H54 (cell line): ENCODE results near the gene SNX30.

Source experiments
- DNase-seq: peaks from one replicate; pipeline ENCODE4 v3.0.0; 2011; ENCODE audit warnings: low spot score, mixed read lengths; ENCODE audit not compliant: insufficient read length
- FAIRE-seq: peaks from 3 replicates; lab custom pipeline; 2011; peaks lifted over from hg19 to GRCh38; lab: Jason Lieb, UNC
- POLR2A ChIP-seq: IDR thresholded peaks from 2 replicates; pipeline ENCODE4 v1.6.1; 2011; ENCODE audit warnings: low read depth, mild to moderate bottlenecking, low read length

The SNX30 gene

DNA sequence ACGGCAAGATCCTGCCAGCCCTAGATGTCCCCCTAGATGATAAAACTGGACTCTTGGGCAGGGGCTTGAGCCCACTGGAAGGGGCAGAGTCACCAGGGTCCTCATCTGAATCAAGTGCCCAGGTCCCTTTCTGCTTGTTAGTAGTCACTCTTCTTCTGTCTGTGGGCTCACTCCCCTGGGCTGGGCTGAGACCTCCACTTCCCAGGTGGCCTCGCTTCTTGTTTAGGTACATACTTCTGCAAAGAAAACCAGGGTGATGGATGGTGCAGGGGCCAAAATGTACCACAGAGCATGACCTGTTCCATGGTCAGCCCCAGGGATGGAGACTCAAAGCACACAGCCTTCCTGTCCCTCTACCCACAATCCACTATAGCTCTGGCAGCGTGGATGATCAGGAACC is 141.0 kb downstream of the SNX30 start:
- FAIRE-seq (no peak), DNase-seq (no peak)
- no peak for TF ChIP-seq POLR2A

DNA sequence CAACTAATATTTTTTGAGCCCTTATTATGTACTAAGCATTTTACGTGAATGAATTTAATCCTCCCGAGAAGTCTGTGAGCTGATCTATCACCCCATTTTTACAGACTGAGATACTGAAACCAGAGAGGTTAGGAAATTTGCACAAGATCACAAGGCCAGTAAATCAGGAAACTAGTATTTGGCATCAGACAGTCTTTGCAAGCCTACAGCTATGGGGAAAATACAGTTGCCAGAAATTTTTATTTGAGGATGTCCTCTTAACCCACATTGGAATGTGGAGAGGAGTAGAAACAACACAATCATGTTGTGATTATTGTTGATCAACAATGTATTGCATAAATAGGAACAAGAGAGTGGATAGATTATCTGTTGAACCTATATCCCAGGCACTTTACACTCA is 142.4 kb downstream of the SNX30 start:
- no peak for TF ChIP-seq POLR2A
- FAIRE-seq (no peak), DNase-seq (no peak)

DNA sequence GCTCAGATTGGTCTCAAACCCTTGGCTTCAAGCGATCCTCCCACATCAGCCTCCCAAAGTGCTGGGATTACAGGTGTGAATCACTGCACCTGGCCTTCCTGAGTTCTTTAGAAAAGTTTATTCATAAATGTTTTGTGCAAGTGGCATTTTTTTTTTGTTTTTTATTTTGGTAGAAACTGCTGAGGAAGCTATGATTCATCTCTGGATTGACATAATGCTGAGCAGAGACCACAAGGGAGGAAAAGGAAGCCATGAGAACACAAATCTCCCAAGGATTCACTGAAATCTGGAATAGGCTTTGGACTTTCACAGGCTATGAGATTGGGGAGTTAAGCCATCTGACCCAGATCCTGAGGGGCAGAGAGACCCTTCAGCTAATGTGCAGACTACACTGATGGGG is 143.5 kb downstream of the SNX30 start:
- no peak for TF ChIP-seq POLR2A
- DNase-seq, result peak; percentile 42
- FAIRE-seq, result peak; percentile 43

GRCh38 chr9:112894699-112895098 is 144.1 kb downstream of the SNX30 start:
- no peak for DNase-seq
- no peak for TF ChIP-seq POLR2A
- FAIRE-seq, result no peak

GRCh38 chr9:112896131-112896530 is 145.6 kb downstream of the SNX30 start:
- no peak for FAIRE-seq
- no peak for DNase-seq
- no peak for TF ChIP-seq POLR2A

- DNase-seq (no peak), FAIRE-seq (no peak)
- no peak for TF ChIP-seq POLR2A
Observed at GRCh38 chr9:112898872-112899311, 148.3 kb downstream of the SNX30 start.

- no peak for TF ChIP-seq POLR2A
- DNase-seq (no peak), FAIRE-seq (no peak)
Observed at GRCh38 chr9:112900488-112900887, 149.9 kb downstream of the SNX30 start.

- DNase-seq (no peak), FAIRE-seq (no peak)
- no peak for TF ChIP-seq POLR2A
Observed at GRCh38 chr9:112900901-112901300, 150.3 kb downstream of the SNX30 start.

DNA sequence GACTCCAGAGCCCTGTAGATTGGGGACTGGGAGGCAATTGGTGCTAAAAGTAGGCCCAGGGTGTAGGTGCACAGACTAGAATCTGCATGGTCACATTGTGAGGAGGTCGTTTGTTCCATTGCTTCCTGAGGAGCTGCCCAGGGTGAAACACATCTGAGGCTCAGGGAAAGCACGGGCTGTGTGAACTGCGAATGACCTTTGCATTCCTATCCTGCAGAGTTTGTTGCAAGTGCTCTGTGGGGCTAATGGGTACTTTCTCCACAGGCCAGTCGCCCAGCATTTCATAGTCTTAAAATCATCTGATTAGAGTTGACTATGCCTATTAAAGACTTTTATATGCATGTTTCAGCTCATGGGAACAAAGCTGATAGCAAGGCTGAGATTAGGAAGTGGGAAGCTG is 154.5 kb downstream of the SNX30 start:
- FAIRE-seq (no peak), DNase-seq (no peak)
- no peak for TF ChIP-seq POLR2A

DNA sequence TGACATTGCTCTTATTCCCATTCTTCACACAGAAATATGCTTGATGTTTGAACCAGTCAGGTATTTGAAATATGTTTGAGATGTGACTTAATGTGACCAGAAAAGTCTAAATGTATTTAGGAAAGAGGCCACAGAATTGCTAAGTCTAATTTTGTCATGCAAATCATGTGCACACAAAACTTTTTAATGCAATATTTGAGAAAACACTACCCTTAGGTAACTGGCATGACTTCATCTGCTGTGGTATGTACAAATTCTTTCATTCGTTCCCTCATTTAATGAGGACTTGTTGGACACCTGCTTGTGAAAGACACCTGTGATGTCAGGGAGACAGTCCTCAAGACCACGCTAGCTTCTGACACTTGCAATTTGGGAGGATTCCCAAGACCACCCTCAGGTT is 161.2 kb downstream of the SNX30 start:
- DNase-seq (no peak), FAIRE-seq (no peak)
- TF ChIP-seq POLR2A, result no peak

DNA sequence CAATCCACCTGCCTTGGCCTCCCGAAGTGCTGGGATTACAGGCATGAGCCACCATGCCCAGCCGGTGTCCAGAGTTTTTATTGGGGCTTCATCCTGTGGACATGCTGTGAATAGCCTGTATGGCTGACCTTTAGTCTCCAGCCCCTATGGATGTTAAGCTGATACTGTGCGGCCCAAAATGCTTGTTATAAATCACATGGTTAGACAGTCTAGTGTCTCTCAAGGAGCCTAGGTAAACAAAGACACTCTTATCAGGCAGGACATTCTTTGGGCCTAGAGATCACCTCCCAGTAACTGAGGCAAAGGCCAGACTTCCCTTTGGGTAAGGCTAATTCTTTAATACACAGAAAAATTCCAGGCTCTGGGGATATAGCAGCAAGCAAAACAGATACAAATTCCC is 162.1 kb downstream of the SNX30 start:
- TF ChIP-seq POLR2A, result no peak
- FAIRE-seq (no peak), DNase-seq (no peak)

DNA sequence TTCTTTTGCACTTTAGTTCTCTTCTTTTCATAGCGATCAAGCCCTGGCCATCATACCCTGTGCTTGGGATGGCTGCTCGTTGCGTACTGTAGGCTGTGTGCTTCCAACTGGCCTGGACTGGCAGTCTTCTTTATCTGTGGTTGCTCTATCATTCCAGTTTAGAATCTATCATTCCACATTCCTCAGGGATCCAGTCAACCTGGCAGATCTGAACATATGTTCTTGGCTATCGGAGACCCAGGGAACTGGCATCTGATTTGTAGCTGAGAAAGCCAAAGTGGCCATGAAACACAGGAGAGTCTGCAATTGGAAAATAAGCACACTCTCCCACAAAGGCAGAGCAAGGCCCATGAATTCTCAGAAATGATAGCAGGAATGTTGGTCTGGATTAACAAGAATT is 162.8 kb downstream of the SNX30 start:
- TF ChIP-seq POLR2A, result no peak
- DNase-seq (no peak), FAIRE-seq (no peak)

DNA sequence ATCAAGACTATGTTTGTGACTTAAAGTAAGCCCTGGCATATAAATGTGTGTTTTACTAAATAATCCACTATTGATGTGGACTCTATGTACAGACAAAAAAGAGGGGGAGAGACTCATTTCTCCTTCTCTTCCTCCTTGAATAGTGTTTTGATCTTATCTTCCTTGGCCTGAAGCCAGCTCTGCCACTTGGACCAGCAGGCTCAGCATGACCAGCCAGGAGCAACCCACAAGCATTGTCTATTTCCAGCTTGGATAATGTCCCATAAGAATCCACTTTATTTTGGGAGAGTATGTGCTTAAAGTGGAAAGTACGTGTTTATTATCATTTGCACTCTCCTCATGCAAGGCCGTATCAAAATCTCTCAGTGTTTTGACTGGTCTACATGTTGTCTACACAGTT is 164.0 kb downstream of the SNX30 start:
- FAIRE-seq (no peak), DNase-seq (no peak)
- no peak for TF ChIP-seq POLR2A

- no peak for DNase-seq
- no peak for FAIRE-seq
- no peak for TF ChIP-seq POLR2A
Observed at GRCh38 chr9:112917047-112917986, 166.8 kb downstream of the SNX30 start.

DNA sequence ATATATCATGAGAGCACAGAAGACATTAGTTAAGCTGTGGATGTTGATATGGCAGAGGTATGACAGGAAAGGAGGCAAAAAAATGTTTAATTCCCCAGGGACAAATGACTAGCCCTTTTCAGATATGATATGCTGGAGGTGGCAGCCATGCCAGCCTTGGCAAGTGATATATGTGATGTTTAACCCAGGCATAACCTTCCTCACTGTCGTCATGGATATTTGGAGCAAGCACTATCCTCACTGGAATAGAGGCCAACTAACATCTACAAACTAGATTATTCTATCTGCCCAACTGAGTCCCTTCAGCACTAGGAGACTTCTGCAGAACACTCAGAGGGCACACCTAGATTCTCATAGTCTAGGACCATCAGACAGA is 167.4 kb downstream of the SNX30 start:
- DNase-seq (no peak), FAIRE-seq (no peak)
- TF ChIP-seq POLR2A, result no peak
